CD4-positive, alpha-beta T cell (primary cell): ENCODE measurements around the gene PUSL1. TPM values are rescaled to one million over a fixed set of nuclear protein-coding genes. Genes with fewer than 3 reads are reported as not detected.

ENCODE experiments used
- ATAC-seq: fragments of 200-7000 bp; cut with Tn5 transposase; one replicate; pipeline ENCODE4 v1.10.0; 2022; ENCODE audit warnings: mild to moderate bottlenecking; ENCODE audit not compliant: poor library complexity
- CTCF ChIA-PET: fragments of 350-600 bp; sonication (Branson Sonifier 250); formaldehyde crosslinking; loops from one replicate; lab custom pipeline; 2021; ENCODE audit warnings: antibody characterized with exemption, inconsistent platforms; lab: Charles Lee
- POLR2A ChIA-PET: fragments of 350-600 bp; sonication (Branson Sonifier 250); formaldehyde crosslinking; loops from one replicate; lab custom pipeline; 2021; ENCODE audit warnings: antibody characterized with exemption, inconsistent platforms; lab: Charles Lee
- DNase-seq, 14 experiments: peaks; one replicate each; pipeline ENCODE4 v3.0.0-alpha.2; 2013 to 2020; ENCODE audit warnings: mixed read lengths in 2 of 14
- H3K27ac ChIP-seq, 2 donors: one replicate each; pipeline versions ENCODE4 v1.5.1 to v1.7.0; 2013; ENCODE audit warnings: low read length in 2 of 2, low read depth in 1 of 2, mild to moderate bottlenecking in 1 of 2
- H3K27me3 ChIP-seq, 2 experiments: 1 replicate in 1 of 2; 2 replicates in 1 of 2; pipeline versions ENCODE4 v1.6.1 to v1.7.0; 2013; ENCODE audit warnings: low read length in 2 of 2, control low read depth in 1 of 2, mild to moderate bottlenecking in 1 of 2, moderate library complexity in 1 of 2; ENCODE audit not compliant: insufficient read depth in 2 of 2, control insufficient read depth in 1 of 2
- H3K36me3 ChIP-seq: one replicate; pipeline ENCODE4 v1.6.1; 2013; ENCODE audit warnings: low read length, control low read depth; ENCODE audit not compliant: insufficient read depth
- H3K4me1 ChIP-seq: one replicate; pipeline ENCODE4 v1.6.1; 2013; ENCODE audit warnings: low read length, control low read depth; ENCODE audit not compliant: insufficient read depth
- H3K4me3 ChIP-seq: one replicate; pipeline ENCODE4 v1.5.1; 2013; ENCODE audit warnings: mild to moderate bottlenecking, low read length, moderate library complexity
- H3K9me3 ChIP-seq, 2 experiments: 1 replicate in 1 of 2; 2 replicates in 1 of 2; pipeline versions ENCODE4 v1.6.1 to v1.7.0; 2013; ENCODE audit warnings: low read length in 2 of 2, mild to moderate bottlenecking in 2 of 2, control low read depth in 1 of 2, moderate library complexity in 1 of 2; ENCODE audit not compliant: control insufficient read depth in 1 of 2, insufficient read depth in 1 of 2
- H3K27ac Mint-ChIP-seq: one replicate; pipeline ENCODE4 v1.8.0; 2020; ENCODE audit warnings: mixed read lengths
- H3K27me3 Mint-ChIP-seq: one replicate; pipeline ENCODE4 v1.8.0; 2021; ENCODE audit warnings: mixed read lengths
- H3K36me3 Mint-ChIP-seq: one replicate; pipeline ENCODE4 v1.8.0; 2021; ENCODE audit warnings: low read depth, mixed read lengths
- H3K4me1 Mint-ChIP-seq: one replicate; pipeline ENCODE4 v1.8.0; 2021; ENCODE audit warnings: low read depth, mixed read lengths
- H3K4me3 Mint-ChIP-seq: one replicate; pipeline ENCODE4 v1.8.0; 2020; ENCODE audit warnings: mild to moderate bottlenecking, mixed read lengths
- H3K9me3 Mint-ChIP-seq: one replicate; pipeline ENCODE4 v1.8.0; 2020; ENCODE audit warnings: mixed read lengths
- intact Hi-C, 2 experiments: fragments of 100-400 bp; cut with DNase I in 1 of 2; cut with micrococcal nuclease in 1 of 2; formaldehyde crosslinking; loops; one replicate each; pipeline versions ENCODE4 v1.15.1 to v1.9.0; 2023 to 2025; cut with DNase I, micrococcal nuclease
- total RNA-seq, 174 experiments: library from RNA in 2 of 174; stranded (reverse) in 2 of 174; gene quantifications; one replicate each; pipeline ENCODE4 v1.2.3 and lab custom pipeline; 2021 to 2026
- TF ChIP-seq, protein P1 (sequence below): fragments of 200-600 bp; IDR thresholded peaks from one replicate; pipeline ENCODE4 v1.8.0; 2022; ENCODE audit warnings: antibody characterized with exemption, mild to moderate bottlenecking

PUSL1 gene
- total RNA-seq, 2 experiments from 2014 or later: 18.1 to 19.2 TPM

DNA sequence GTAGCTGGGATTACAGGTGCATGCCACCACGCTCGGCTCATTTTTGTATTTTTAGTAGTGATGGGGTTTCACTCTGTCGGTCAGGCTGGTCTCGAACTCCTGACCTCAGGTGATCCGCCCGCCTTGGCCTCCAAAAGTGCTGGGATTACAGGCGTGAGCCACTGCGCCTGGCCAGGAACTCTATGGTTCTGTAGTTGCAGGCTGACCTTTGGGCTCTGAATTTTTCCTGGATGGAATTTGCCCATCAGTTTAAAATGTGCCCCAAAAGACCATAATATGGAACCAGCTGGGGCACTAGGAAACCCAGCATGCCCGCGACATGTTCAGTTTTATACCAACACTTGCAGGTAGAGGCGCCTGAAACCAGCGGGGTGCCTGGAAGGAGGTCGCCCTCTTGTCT, 29.8 kb upstream of the PUSL1 start:
- CTCF ChIA-PET: no interaction called here

DNA sequence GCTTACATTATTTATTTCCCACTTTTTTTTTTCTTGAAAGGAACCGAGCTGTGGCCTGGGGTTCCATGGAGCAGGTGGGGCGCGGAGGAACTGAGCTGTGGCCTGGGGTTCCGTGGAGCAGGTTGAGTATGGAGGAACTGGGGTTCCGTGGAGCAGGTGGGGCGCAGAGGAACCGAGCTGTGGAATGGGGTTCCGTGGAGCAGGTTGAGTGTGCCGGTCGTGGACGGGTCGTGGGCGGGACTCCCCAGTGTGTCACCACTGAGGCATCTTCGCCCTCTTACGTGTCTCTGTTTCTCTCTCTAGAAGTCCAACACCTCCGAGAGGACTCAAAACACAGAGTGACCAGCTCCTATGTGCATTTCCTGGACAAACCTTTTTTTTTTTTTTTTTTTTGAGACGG, 29.4 kb upstream of the PUSL1 start:
- TF ChIP-seq, protein P1, sequence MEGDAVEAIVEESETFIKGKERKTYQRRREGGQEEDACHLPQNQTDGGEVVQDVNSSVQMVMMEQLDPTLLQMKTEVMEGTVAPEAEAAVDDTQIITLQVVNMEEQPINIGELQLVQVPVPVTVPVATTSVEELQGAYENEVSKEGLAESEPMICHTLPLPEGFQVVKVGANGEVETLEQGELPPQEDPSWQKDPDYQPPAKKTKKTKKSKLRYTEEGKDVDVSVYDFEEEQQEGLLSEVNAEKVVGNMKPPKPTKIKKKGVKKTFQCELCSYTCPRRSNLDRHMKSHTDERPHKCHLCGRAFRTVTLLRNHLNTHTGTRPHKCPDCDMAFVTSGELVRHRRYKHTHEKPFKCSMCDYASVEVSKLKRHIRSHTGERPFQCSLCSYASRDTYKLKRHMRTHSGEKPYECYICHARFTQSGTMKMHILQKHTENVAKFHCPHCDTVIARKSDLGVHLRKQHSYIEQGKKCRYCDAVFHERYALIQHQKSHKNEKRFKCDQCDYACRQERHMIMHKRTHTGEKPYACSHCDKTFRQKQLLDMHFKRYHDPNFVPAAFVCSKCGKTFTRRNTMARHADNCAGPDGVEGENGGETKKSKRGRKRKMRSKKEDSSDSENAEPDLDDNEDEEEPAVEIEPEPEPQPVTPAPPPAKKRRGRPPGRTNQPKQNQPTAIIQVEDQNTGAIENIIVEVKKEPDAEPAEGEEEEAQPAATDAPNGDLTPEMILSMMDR: no peak
- Histone ChIP-seq H3K9me3 (no peaks in the 10 kb centered on the region), H3K27ac (no peak overlapping the region), H3K27me3 (no peaks in the 10 kb centered on the region), H3K36me3 (no peaks in the 10 kb centered on the region), H3K4me1 (peaks cover 8% of the 10 kb centered on the region), H3K4me3 (no peak overlapping the region)
- Mint-ChIP-seq H3K4me3 (no peak overlapping the region), H3K36me3 (no peaks in the 10 kb centered on the region), H3K9me3 (no peaks in the 10 kb centered on the region), H3K27me3 (no peaks in the 10 kb centered on the region), H3K4me1 (no peaks in the 10 kb centered on the region), H3K27ac (no peak overlapping the region)
- ChIA-PET CTCF (no interaction called here), POLR2A (no interaction called here)
- intact Hi-C loops: no loop called here
- DNase-seq (no peak), ATAC-seq (no peak)

More for the DNA sequence above, 29.8 kb upstream of the PUSL1 start:
- Mint-ChIP-seq H3K27me3 (no peaks in the 10 kb centered on the region), H3K9me3 (no peaks in the 10 kb centered on the region), H3K4me3 (no peak overlapping the region), H3K4me1 (no peaks in the 10 kb centered on the region), H3K36me3 (no peaks in the 10 kb centered on the region), H3K27ac (no peak overlapping the region)
- Histone ChIP-seq H3K27me3 (no peaks in the 10 kb centered on the region), H3K9me3 (no peaks in the 10 kb centered on the region), H3K4me1 (peaks cover 8% of the 10 kb centered on the region), H3K4me3 (no peak overlapping the region), H3K27ac (no peak overlapping the region), H3K36me3 (no peaks in the 10 kb centered on the region)
- intact Hi-C loops: no loop called here
- POLR2A ChIA-PET: no interaction called here
- ATAC-seq (no peak), DNase-seq (no peak)
- TF ChIP-seq, protein P1: no peak

DNA sequence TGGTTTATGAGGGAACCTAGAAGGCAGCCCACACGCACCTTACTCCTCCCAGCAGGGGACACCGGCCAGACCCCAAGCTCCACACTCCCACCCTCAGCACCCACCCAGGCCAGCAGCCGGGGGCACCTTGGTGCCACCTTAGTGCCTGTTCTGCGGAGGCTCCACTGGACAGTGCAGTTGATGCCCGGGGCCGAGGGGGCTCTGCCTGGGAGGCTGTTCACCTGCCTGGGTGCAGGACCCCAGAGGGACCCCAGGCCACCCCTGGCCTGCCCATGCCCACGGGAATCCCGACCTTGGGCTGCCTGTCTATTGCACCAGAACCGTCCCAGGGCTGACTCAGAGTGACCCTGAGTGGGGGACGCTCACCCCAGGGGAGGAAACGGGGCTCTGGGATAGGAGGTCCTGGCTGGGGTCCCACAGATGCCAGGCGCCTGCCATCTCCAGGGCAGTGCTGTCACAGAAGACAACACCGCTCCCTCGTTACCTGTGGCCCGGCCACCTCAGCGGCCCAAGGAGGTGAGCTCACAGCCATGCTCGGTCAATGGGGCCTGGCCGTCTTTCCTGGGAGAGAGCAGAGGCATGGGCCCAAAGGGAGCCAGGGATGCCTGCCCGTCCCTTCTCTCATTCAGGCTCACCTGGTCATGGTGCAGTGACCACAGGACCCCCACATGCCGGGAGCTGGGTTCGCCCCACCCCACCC, 27.5 kb upstream of the PUSL1 start:
- Mint-ChIP-seq H3K4me1 (no peaks in the 10 kb centered on the region), H3K27me3 (no peaks in the 10 kb centered on the region), H3K27ac (no peak overlapping the region), H3K9me3 (no peaks in the 10 kb centered on the region), H3K36me3 (no peaks in the 10 kb centered on the region), H3K4me3 (no peak overlapping the region)
- POLR2A ChIA-PET: no interaction called here
- no peak overlapping the region for H3K27ac ChIP-seq
- no peaks in the 10 kb centered on the region for H3K27me3 ChIP-seq
- ATAC-seq (no peak), DNase-seq (no peak)
- no peak overlapping the region for H3K4me3 ChIP-seq
- TF ChIP-seq, protein P1: no peak
- no peaks in the 10 kb centered on the region for H3K4me1 ChIP-seq
- no peaks in the 10 kb centered on the region for H3K36me3 ChIP-seq
- CTCF ChIA-PET: no interaction called here
- intact Hi-C loops: no loop called here
- H3K9me3 ChIP-seq: peaks cover 0 to 3% of the 10 kb centered on the region in 2 experiments
